Measurements from ENCODE around the gene NPR2.

Gene NPR2

GRCh38 chr9:35798658-35799374, 7.4 kb downstream of the NPR2 start:
- no peak overlapping the region for H2BK120ac ChIP-seq (ENCODE audit: low read depth, low read length)
- H3K9me3 ChIP-seq (ENCODE audit: control insufficient read depth, low read length) = no peaks in the 10 kb centered on the region
- H3K14ac ChIP-seq (ENCODE audit: low read length in 2 of 2) = peak overlapping the region in 1 of 2 experiments; percentile 19
- no peak overlapping the region for H3K4me3 ChIP-seq (ENCODE audit: insufficient read depth in 1 of 2, low read depth in 1 of 2, low read length in 2 of 2)
- no peak overlapping the region for H3K23ac ChIP-seq (ENCODE audit: low read length in 2 of 2)
- H3K18ac ChIP-seq (ENCODE audit: low read depth in 1 of 2, low read length in 2 of 2) = no peak overlapping the region
- H3K4ac ChIP-seq (ENCODE audit: low read depth in 1 of 2, low read length in 2 of 2) = peak overlapping the region in 1 of 2 experiments; percentile 24
- 88% methylated on average over 4 of the region's 4 CpGs for WGBS
- H3K79me1 ChIP-seq (replicated peaks; ENCODE audit: low read length, poor library complexity, severe bottlenecking) = peaks cover 16% of the 10 kb centered on the region
- H3K4me2 ChIP-seq (ENCODE audit: low read length, poor library complexity, severe bottlenecking) = no peak overlapping the region
- H3K9ac ChIP-seq (ENCODE audit: low read length) = no peak overlapping the region
- peaks cover 25 to 46% of the 10 kb centered on the region in 2 experiments for H3K36me3 ChIP-seq (ENCODE audit: control insufficient read depth in 1 of 2, insufficient read depth in 2 of 2, low read depth in 1 of 2, low read length in 2 of 2)
- H4K91ac ChIP-seq (ENCODE audit: low read length) = no peak overlapping the region
- no peak overlapping the region for H2BK5ac ChIP-seq (ENCODE audit: low read depth, low read length, poor library complexity, severe bottlenecking)
- peak; percentile 58 for DNase-seq
- no peak overlapping the region for H2BK12ac ChIP-seq (ENCODE audit: low read length in 2 of 2)
- no peak overlapping the region for H2BK15ac ChIP-seq (ENCODE audit: low read depth, poor library complexity, severe bottlenecking)
- peaks cover 8% of the 10 kb centered on the region for H3K4me1 ChIP-seq (ENCODE audit: control insufficient read depth, insufficient read depth, low read depth, low read length)
- H3K27ac ChIP-seq (ENCODE audit: low read length, poor library complexity, severe bottlenecking) = no peak overlapping the region
- peak overlapping the region; percentile 12 for H4K8ac ChIP-seq (ENCODE audit: low read length)
- no peak overlapping the region for H2AFZ ChIP-seq (ENCODE audit: low read depth, low read length)
- no peaks in the 10 kb centered on the region for H3K27me3 ChIP-seq (ENCODE audit: control insufficient read depth in 1 of 2, insufficient read depth in 1 of 2, low read length in 2 of 2)
- no peak overlapping the region for H2AK5ac ChIP-seq (ENCODE audit: low read length, severe bottlenecking)

DNA sequence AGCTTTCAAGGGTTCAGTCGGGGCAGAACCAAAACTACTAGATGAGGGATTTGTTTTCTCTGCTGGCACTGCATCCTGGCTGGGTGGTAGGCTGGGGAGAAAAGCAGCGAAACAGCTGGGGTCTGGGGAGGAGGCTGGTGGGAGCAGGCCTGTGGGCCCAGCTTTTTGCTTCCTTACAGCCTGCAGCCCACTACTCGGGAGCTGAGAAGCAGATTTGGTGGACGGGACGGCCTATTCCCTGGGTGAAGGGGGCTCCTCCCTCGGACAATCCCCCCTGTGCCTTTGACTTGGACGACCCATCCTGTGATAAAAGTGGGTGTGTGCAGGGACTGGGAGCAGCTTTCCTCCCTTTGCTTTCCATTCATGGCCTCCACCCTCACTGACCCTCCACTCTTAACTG, 9.1 kb downstream of the NPR2 start:
- Histone ChIP-seq H3K18ac (ENCODE audit: low read depth in 1 of 2, low read length in 2 of 2) (no peak overlapping the region), H3K4me1 (ENCODE audit: control insufficient read depth, insufficient read depth, low read depth, low read length) (peaks cover 5% of the 10 kb centered on the region), H3K4me2 (ENCODE audit: low read length, poor library complexity, severe bottlenecking) (no peak overlapping the region), H2BK5ac (ENCODE audit: low read depth, low read length, poor library complexity, severe bottlenecking) (no peak overlapping the region), H3K9ac (ENCODE audit: low read length) (no peak overlapping the region), H3K23ac (ENCODE audit: low read length in 2 of 2) (no peak overlapping the region), H3K9me3 (ENCODE audit: control insufficient read depth, low read length) (no peaks in the 10 kb centered on the region), H2BK12ac (ENCODE audit: low read length in 2 of 2) (no peak overlapping the region), H4K91ac (ENCODE audit: low read length) (no peak overlapping the region), H3K27me3 (ENCODE audit: control insufficient read depth in 1 of 2, insufficient read depth in 1 of 2, low read length in 2 of 2) (no peaks in the 10 kb centered on the region), H3K27ac (ENCODE audit: low read length, poor library complexity, severe bottlenecking) (no peak overlapping the region), H4K8ac (ENCODE audit: low read length) (no peak overlapping the region), H3K14ac (ENCODE audit: low read length in 2 of 2) (no peak overlapping the region), H3K4ac (ENCODE audit: low read depth in 1 of 2, low read length in 2 of 2) (no peak overlapping the region), H3K36me3 (ENCODE audit: control insufficient read depth in 1 of 2, insufficient read depth in 2 of 2, low read depth in 1 of 2, low read length in 2 of 2) (peaks cover 29 to 58% of the 10 kb centered on the region in 2 experiments), H2AFZ (ENCODE audit: low read depth, low read length) (no peak overlapping the region), H2BK15ac (ENCODE audit: low read depth, poor library complexity, severe bottlenecking) (no peak overlapping the region), H3K79me1 (replicated peaks; ENCODE audit: low read length, poor library complexity, severe bottlenecking) (peaks cover 14% of the 10 kb centered on the region), H2BK120ac (ENCODE audit: low read depth, low read length) (no peak overlapping the region), H2AK5ac (ENCODE audit: low read length, severe bottlenecking) (no peak overlapping the region), H3K4me3 (ENCODE audit: insufficient read depth in 1 of 2, low read depth in 1 of 2, low read length in 2 of 2) (no peak overlapping the region)
- no peak for DNase-seq
- 87% methylated on average over 6 of the region's 7 CpGs for WGBS

- Histone ChIP-seq H3K14ac (ENCODE audit: low read length in 2 of 2) (no peak overlapping the region), H2BK15ac (ENCODE audit: low read depth, poor library complexity, severe bottlenecking) (no peak overlapping the region)
Observed at GRCh38 chr9:35801328-35802128, 10.1 kb downstream of the NPR2 start.

DNA sequence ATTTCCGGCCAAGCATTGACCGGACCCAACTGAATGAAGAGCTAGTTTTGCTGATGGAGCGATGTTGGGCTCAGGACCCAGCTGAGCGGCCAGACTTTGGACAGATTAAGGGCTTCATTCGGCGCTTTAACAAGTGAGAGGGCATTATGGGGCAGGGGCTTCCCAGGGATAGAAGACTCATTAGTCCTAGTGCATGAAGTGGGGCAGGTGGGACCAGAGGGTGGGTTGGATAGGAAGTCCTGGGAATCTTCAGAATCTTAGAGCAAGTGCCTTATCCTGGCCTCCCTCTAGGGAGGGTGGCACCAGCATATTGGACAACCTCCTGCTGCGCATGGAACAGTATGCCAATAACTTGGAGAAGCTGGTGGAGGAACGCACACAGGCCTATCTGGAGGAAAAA, 14.7 kb downstream of the NPR2 start:
- no peak for DNase-seq
- Histone ChIP-seq H3K4me3 (ENCODE audit: insufficient read depth in 1 of 2, low read depth in 1 of 2, low read length in 2 of 2) (no peak overlapping the region), H2AK5ac (ENCODE audit: low read length, severe bottlenecking) (no peak overlapping the region), H3K4ac (ENCODE audit: low read depth in 1 of 2, low read length in 2 of 2) (no peak overlapping the region), H2BK5ac (ENCODE audit: low read depth, low read length, poor library complexity, severe bottlenecking) (no peak overlapping the region), H3K4me2 (ENCODE audit: low read length, poor library complexity, severe bottlenecking) (no peak overlapping the region), H3K9ac (ENCODE audit: low read length) (no peak overlapping the region), H3K27ac (ENCODE audit: low read length, poor library complexity, severe bottlenecking) (no peak overlapping the region), H2AFZ (ENCODE audit: low read depth, low read length) (no peak overlapping the region), H3K14ac (ENCODE audit: low read length in 2 of 2) (no peak overlapping the region), H3K79me1 (replicated peaks; ENCODE audit: low read length, poor library complexity, severe bottlenecking) (no peaks in the 10 kb centered on the region), H2BK12ac (ENCODE audit: low read length in 2 of 2) (no peak overlapping the region), H3K4me1 (ENCODE audit: control insufficient read depth, insufficient read depth, low read depth, low read length) (no peaks in the 10 kb centered on the region), H3K36me3 (ENCODE audit: control insufficient read depth in 1 of 2, insufficient read depth in 2 of 2, low read depth in 1 of 2, low read length in 2 of 2) (peaks cover 53 to 83% of the 10 kb centered on the region in 2 experiments), H2BK120ac (ENCODE audit: low read depth, low read length) (no peak overlapping the region), H3K27me3 (ENCODE audit: control insufficient read depth in 1 of 2, insufficient read depth in 1 of 2, low read length in 2 of 2) (no peaks in the 10 kb centered on the region), H3K23ac (ENCODE audit: low read length in 2 of 2) (no peak overlapping the region), H3K18ac (ENCODE audit: low read depth in 1 of 2, low read length in 2 of 2) (no peak overlapping the region), H3K9me3 (ENCODE audit: control insufficient read depth, low read length) (no peaks in the 10 kb centered on the region), H4K8ac (ENCODE audit: low read length) (no peak overlapping the region), H2BK15ac (ENCODE audit: low read depth, poor library complexity, severe bottlenecking) (no peak overlapping the region), H4K91ac (ENCODE audit: low read length) (no peak overlapping the region)
- WGBS = 99% methylated on average over 8 of the region's 8 CpGs

More at GRCh38 chr9:35801328-35802128, 10.1 kb downstream of the NPR2 start:
- Histone ChIP-seq H3K23ac (ENCODE audit: low read length in 2 of 2) (no peak overlapping the region), H2BK120ac (ENCODE audit: low read depth, low read length) (no peak overlapping the region), H4K8ac (ENCODE audit: low read length) (no peak overlapping the region), H3K4me2 (ENCODE audit: low read length, poor library complexity, severe bottlenecking) (no peak overlapping the region), H2BK12ac (ENCODE audit: low read length in 2 of 2) (no peak overlapping the region), H3K79me1 (replicated peaks; ENCODE audit: low read length, poor library complexity, severe bottlenecking) (peaks cover 11% of the 10 kb centered on the region), H3K4me3 (ENCODE audit: insufficient read depth in 1 of 2, low read depth in 1 of 2, low read length in 2 of 2) (no peak overlapping the region), H3K4ac (ENCODE audit: low read depth in 1 of 2, low read length in 2 of 2) (no peak overlapping the region), H3K36me3 (ENCODE audit: control insufficient read depth in 1 of 2, insufficient read depth in 2 of 2, low read depth in 1 of 2, low read length in 2 of 2) (peaks cover 39 to 68% of the 10 kb centered on the region in 2 experiments), H3K27ac (ENCODE audit: low read length, poor library complexity, severe bottlenecking) (no peak overlapping the region), H3K9me3 (ENCODE audit: control insufficient read depth, low read length) (no peaks in the 10 kb centered on the region), H2BK5ac (ENCODE audit: low read depth, low read length, poor library complexity, severe bottlenecking) (no peak overlapping the region), H4K91ac (ENCODE audit: low read length) (no peak overlapping the region), H3K9ac (ENCODE audit: low read length) (no peak overlapping the region), H2AFZ (ENCODE audit: low read depth, low read length) (no peak overlapping the region), H3K18ac (ENCODE audit: low read depth in 1 of 2, low read length in 2 of 2) (no peak overlapping the region), H3K27me3 (ENCODE audit: control insufficient read depth in 1 of 2, insufficient read depth in 1 of 2, low read length in 2 of 2) (no peaks in the 10 kb centered on the region), H2AK5ac (ENCODE audit: low read length, severe bottlenecking) (no peak overlapping the region), H3K4me1 (ENCODE audit: control insufficient read depth, insufficient read depth, low read depth, low read length) (peaks cover 5% of the 10 kb centered on the region)
- 91% methylated on average over 13 of the region's 13 CpGs for WGBS
- DNase-seq = no peak
